Suppressor macrophage treated with lipopolysaccharide for 1 hour (primary cell): ENCODE measurements around the gene SHISAL2A.

Source experiments
- DNase-seq, 3 donors: peaks; one replicate each; pipeline ENCODE4 v3.0.0-alpha.2; 2020 to 2022

Gene SHISAL2A

DNA sequence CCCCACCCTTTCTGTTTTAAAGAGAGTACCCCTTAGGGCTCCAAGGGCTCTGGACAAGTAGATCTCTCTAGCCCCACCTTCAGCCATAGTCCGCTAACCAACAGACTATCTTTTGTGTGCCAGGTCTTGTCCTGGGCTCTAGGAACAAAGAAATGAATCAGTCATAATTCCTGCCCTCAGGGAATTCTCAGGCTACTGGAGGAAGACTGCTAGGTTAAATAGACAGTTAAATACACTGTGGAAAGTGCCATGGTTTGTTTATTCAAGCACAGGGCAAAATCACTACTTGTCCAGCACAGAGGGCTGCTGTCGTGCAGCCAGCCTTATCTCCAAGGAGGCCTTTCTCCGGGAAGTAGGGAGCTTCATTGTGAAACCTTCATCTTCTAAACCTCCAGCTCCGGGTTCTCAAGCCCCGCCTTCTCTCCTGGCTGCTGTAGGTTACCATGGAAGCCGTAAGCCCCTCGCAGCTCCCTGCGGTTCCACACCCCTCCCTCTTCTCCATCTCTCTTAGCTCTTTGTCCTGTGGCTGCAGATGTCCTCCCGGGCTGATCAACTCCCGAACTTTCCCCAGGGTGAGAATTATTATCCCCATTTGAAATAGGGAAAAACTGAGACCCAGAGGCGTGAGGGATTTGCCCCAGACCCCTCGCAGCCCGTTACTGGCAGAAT, 29.8 kb downstream of the SHISAL2A start:
- no peak for DNase-seq

DNA sequence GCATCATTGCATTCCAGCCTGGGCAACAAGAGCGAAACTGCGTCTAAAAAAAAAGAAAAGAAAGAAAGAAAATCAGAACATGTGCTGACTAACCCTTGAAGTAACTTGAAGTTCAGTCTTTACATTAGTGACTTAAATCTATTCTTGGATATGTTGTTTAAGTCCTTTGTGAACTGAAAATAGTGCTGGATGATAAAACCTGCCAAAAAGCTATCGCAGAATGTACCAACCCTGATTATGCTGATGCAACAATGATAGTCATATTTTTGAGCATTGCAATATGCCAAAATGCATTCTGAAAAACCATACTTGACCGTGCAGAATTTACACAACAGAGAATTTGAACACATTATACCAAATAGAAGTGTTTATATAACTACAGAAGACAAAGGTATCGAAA, 30.7 kb downstream of the SHISAL2A start:
- DNase-seq, result no peak

DNA sequence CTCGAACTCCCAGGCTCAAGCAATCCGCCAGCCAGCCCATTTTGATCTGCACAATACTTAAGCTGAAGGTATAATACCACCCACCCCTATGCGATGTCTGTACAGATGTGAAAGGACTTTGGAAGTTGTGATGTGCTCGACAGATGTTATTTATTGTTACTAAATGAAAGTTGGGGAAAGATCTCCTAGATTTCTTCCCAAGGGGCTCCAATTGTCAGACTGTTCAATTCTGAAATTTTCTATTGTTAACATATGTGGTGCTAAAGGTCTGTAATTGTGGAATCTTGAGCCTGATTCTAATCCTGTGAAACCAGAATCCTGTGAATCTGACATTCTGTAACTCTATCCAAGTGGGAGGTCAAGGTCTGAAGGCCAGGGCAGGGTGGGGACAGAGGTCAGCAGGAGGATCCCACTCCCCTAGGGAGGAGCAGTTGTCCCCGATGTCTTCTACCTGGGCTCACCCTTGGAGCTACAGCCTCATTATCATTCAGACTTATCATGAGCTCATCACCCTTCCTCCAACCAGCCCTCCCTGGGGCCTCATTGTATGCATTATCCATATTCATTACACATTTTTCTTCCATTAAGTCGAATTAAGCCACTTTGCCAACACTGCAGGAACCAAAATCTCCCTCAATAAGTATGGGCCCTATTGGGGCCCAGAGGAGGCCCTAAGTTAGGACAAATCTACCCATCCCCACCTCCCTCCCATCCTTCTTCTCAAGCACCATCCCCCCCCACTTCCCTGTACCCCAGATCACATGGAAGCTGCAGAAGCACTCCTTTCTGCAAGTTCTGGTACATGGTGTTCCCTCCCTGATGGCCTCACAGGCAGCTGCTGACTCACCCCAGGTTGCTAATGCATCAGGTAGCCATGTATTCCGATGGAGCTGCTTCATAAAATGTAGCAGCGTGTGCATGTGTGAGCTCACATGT, 32.3 kb downstream of the SHISAL2A start:
- DNase-seq, result no peak

DNA sequence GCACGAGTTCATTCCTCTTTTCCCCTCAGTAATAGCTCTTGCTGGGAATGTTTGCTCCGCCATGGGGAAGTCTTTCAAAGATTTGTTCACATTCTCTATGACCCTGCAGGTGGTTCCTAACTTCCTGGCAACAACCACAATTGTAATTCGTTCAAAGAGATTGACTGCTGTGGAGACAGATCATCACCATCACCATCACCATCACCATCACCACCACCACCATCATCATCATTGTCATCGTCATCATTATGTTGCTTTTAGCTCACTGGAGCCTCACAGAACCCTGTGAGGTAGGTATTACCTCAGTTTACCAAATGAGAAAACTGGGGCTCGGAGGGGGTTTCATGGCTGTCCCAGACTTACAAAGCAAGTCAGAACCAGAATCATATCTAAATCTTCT, 34.3 kb downstream of the SHISAL2A start:
- DNase-seq, result no peak

DNA sequence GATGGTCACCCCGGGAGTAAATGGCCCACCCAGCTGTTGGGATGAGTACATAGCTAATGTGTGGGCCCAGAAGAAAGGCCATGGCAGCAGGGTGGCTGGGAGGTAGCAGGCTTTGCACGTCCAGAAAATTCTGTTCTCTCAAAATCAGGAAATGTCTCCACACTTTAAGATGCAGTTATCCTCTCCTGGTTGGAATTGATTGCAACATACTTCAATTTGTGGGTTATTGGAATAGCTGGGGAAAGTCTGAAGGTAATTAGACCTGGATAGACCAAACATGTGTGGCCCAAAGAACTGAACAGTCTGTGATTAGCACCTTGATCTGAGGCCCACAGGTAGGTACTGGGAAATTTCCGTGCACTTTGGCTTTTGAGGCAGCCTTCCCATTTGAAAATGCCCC, 35.0 kb downstream of the SHISAL2A start:
- no peak for DNase-seq

DNA sequence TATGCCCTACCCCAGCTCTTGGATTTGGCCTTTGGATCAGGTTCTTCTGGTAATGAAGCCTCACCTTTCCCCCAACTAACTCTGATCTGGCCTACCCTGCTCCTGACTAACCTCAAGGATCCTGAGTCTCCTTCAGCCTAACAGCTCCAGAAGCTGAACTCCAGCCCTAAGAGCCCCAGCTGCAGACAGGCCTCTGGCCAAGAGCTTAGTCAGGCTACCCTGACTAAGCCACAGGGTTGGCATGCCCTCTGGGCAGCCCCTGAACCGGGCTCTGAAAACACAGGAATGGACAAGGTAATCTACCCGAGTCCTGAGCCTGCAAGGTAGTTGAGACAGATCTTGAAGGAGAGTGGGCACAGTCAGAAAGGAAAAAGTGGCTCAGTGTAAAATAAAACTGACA, 35.7 kb downstream of the SHISAL2A start:
- no peak for DNase-seq

DNA sequence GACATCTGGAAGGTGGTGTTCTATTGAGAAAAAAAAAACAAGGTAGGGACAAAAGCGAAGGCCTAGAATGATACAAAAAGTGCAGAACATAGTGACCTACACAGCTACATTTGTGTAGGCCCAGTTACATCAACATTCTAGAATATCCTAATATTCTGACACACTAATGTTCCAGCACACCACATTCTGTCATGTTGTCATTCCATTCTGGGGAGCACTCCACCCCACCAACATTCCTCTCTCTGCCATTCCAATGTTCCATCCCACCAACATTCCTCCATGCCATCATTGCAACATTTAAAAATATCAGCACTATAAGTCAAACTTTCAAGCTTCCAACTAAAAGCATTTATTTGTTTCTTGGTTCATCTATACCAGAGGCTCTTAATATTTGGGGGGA, 36.7 kb downstream of the SHISAL2A start:
- no peak for DNase-seq

DNA sequence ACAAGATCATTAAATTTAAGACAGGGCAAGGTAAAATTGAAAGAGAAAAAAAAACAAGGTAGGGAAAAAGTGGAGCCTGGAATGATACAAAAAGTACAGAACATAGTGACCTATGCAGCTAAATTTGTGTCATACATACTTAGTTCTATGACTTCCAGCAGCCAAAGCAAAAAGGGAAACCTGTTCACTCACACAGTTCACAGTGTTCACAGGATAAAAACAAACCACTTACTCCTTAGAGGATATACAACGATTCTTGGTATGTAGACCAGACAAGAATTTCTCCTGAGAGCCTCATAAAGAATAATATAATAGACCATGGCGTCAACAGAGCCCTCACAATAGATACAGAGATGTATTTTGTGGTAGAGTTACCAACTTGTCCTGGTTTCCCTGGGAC, 37.6 kb downstream of the SHISAL2A start:
- no peak for DNase-seq

DNA sequence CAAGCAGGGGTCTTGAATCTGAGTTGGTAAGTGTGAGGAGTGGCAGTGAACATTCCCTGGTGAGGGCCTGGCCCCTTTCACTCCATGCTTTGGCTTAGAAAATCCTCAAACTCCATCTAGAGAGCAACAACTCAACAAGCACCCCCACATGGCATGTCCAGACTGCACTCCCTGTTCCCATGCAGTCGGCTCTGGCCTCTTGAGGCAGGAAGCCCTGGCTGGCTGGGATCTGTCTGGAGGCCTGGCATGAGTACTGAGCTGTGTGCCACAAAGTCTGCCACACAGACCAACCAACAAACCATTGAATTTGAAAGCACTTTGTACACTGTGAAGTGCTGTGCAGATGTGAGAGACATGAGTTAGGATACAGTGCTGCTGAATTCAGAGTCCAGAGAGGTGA, 40.0 kb downstream of the SHISAL2A start:
- no peak for DNase-seq

DNA sequence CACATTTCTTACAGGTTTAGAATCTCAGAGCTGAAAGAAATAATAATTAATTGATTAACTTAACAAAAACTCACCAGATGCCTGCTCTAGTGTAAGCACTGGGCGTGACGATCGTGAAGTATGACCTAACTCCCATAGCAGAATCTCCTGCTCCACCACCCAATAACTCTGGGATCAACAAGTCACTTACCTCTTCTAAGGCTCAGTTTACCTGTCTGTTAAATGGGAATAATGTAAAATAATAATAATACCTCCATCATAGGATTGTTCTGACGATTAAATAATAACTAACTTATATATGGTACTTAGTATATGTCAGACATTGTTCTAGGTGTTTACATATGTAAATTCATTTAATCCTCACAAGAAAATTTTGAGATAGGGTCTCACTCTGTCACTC, 40.5 kb downstream of the SHISAL2A start:
- DNase-seq, result no peak

DNA sequence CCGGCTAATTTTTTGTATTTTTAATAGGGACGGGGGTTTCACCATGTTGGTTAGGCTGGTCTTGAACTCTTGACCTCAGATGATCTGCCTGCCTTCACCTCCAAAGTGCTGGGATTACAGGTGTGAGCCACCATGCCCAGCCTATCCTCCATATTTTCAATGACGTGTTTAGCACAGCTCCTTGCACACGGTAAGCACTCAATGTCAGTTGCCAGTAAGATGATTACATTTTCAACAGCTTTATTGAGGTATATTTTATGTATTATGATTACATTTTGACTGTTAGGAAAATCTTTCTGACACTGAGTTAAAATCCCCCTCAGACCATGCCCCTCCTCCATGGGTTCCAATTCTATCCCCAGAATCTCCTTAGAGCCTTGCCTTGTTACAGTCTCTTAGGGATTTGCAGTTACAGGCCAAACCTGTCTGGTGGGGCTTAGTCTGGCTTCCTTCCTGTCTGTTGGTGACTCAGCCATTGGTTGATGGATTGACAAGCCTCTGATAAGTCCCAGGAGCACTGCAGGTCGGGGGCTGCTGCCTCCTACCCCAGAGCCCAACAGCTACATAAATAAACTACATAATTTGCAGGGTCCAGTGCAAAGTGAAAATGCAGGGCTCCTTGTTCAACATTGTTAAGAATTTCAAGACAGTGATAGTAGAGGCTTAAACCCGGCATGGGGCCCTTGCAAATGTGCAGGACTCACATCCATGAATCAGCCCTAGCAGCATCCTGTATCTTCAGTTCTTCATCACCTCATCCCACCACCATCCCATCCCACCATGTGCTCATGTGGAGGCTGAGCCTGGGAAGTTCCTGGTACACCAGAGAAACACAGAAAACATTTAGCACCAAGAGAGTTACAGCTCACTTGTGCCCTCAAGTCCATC, 41.8 kb downstream of the SHISAL2A start:
- DNase-seq, result no peak

DNA sequence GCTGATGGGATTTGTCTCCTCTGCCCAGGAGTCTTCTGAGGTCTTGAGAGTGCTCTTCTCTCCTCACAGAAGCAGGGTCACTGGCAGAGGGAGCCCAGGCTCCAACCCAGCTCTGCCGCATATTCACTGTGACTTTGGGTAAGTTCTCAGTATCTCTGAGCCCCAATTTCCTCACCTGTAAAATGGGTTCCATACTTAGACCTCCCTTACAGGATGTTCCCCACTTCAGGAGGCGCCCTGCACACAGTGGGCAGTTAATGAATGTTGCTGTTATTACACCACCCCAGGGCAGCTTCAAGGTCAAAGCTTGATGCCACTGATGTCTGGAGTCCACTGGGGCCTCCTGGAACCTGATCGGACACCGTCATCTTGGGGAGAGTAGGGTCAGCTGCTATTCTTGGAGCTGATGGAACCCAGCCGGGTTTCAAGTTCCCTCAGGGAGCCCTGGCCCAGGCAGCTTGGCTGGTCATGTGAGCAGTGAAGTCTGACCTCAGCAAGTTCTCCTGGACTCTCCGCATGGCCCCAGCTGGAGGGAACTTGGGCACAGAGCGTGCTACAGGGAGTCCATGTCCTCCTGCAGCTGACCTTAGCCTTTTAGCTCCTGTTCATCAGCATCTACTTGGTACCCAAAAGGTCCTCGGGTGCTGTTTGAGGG, 43.4 kb downstream of the SHISAL2A start:
- DNase-seq, result peak; percentile 63 to 78 (median 70)

DNA sequence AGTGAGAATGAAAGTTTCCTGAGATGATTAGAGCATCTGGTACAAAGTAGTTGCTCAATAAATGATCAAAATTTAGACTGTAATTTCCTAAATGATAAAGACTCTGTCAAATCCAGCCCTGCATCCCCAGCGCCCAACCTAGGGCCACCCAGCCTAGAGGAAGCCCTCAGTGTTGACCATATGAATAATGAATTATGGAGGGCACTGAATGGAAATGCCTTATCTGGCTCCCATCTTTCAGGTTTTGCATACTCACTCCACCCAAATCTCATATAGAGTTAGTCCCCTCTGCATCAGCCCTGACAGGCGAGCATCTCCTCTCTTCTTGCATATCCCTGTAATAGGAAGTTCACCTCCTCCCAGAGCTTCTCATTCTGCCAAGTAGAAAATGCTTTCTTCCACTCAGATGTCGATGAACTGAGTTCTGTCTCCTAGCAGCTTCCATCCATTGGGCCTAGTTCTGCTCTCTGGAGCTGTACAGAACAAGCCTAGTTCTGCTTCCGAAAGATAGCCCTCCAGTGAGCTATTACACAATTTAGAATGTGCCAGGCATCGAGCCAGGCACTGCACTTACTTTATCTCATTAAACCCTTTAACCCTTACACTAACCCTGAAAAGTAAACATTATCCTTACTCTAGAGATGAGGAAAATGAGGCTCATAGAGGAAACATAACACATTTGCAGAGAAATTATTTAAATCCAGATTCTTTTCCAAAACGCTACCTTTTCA, 44.3 kb downstream of the SHISAL2A start:
- peak in 1 of 3 donors; percentile 20 for DNase-seq

DNA sequence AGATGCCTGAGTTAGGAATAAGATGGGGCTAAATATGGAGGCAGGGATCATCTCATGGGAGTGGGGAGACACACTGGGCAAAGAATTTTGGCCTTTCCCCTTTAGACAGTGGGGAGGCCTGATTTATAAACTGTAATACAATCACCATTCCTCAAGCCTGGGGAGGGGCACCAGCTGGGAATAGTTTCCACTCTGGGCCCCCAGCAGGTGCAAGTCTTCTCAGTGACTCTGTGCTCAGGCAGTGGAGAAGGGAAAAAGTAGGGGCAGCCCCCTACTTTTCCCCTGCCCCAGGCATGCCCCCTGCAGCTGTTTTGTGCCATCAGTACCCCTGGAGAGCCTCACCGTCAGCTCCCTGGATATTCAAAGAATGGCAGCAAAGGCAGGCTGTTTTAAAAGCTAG, 46.1 kb downstream of the SHISAL2A start:
- DNase-seq, result no peak

DNA sequence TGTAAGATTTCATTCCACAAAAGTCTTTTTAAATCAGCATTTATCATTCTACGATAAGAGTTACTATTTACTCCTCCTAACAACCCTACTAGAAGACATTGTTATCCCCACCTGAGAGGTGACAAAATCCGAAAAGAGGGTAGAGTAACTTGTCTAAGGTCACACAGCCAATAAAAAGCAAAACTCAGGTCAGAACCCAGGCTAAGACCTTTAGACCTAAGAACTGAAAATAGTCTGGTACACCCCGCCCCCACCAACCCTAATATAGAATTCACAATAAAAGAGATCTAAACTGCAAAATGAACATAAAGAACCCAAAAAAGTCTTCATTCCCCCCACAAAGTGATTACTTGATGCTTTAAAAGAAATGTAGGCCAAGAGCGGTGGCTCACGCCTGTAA, 46.5 kb downstream of the SHISAL2A start:
- DNase-seq, result no peak

DNA sequence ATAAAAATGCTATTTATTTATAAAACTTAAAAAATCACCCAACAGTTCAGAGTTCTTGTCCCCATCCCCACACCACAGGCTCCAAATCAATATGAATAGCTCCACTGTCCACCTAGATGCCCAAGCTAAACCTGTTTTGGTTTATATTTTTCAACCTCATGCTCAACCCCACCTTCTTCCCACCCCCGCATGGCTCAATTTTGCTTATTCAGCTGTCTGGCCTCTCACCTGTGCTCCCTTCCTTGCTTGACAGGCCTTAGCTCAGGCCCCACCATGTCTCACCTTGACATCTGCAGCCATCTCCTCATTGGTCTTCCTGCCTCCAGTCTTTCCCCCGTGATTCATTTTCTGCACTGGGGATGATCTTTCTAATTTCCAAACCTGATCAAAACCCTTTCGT, 47.4 kb downstream of the SHISAL2A start:
- DNase-seq, result no peak

DNA sequence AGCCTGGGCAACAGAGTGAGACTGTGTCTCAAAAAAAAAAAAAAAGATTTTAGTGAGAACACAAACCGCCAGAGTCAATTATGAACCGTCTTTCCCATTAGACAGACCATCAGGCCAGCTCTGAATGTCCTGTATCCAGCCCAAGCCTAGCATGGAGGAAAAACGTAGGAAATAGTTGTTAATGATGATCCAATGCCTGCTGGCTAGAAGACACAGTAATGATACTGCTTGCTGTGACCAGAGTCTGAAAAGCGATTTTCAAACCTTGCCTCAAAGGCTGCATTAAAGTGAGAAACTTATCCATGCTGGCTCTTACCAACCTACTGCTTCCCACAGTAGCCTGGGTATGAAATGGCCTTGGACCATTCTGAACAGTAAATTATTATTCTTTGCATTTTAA, 48.2 kb downstream of the SHISAL2A start:
- no peak for DNase-seq

DNA sequence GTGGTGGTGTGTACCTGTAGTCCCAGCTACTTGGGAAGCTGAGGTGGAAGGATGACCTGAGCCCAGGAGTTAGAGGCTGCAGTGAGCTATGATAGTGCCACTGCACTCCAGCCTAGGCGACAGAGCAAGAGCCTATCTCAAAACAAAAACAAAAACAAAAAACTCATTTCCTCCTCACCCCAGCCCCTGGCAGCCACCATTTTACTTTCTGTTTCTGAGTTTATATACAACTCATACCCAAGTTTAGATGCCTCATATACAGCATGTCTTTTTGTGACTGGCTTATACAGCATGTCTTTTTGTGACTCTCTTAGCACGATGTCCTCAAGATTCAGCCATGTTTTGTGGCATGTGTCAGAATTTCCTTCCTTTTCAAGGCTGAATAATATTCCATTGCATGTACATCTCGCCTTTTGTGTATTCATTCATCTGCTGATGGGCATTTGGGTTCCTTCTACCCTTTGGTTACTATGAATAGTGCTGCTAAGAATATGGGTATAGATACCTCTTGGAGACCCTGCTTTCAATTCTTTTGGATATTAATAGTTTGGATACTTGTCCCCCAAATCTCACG, 50.5 kb downstream of the SHISAL2A start:
- no peak for DNase-seq

DNA sequence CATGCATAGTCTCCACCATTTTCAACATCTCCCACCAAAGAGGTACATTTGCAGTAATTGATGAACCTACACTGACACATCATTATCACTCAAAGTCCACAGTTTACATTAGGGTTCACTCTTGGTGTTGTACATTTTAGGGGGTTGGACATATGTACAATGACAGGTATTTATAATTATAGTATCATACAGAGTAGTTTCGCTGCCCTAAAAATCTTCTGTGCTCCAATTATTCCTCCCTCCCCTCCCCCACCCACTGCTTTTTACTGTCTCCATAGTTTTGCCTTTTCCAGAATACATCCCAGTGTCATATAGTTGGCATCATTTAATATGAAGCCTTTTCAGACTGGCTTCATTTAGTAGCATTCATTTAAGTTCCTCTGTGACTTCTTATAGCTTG, 51.6 kb downstream of the SHISAL2A start:
- DNase-seq, result no peak

DNA sequence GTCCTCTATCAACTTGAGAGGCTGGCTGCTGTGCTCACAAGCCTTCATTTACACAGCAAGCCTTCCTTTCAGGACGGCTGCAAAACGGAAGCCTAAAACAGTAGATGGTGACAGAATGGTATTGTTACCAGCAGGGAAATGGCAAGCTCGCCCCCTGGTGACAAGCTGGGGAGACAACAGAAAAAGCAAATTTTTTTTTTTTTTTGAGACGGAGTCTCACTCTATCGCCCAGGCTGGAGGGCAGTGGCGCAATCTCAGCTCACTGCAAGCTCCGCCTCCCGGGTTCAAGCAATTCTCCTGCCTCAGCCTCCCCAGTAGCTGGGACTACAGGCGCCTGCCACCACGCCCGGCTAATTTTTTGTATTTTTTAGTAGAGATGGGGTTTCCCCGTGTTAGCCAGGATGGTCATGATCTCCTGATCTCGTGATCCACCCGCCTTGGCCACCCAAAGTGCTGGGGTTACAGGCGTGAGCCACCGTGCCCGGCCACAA, 53.3 kb downstream of the SHISAL2A start:
- DNase-seq, result peak; percentile 74 to 81 (median 79)

DNA sequence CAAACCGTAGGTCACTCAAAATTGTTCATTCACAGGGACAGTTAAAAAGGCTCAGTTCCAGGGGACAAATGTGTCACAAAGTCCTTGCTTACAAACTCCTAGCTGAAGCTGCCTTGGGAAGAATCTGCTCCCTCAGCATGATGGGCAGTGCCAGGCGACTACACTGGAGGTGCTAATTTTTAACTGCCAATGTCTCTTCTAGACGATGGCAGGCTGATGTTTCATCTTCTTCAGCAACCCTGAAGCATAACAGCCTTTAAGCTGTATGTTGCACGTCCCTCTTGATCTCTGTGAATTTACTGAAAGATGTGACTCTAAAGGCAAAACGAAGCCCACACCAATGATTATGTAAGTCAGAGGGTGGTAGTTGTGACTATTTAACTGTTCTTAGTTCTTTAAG, 53.9 kb downstream of the SHISAL2A start:
- DNase-seq, result no peak

DNA sequence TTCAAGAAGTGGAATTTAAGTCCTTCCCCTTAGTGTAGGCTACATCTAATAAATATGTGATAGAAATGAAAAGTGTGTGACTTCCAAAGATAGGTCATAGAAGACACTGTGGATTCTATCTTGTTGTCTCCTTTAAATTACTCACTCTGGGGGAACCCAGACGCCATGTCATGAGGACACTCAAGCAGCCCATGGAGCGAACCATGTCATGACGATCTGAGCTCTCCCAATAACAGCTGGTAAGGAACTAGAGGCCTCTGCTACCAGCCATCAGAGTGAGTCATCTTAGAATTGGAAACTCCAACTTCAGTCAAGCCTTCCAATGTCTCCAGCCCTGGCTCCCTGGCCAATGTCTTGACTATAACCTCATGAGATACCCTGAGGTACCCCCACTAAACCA, 58.9 kb downstream of the SHISAL2A start:
- DNase-seq, result peak; percentile 70 to 84 (median 74)
